ENCODE results near the gene PDCD1LG2. TPM values are rescaled to one million over a fixed set of nuclear protein-coding genes. Genes with fewer than 3 reads are reported as not detected.

PDCD1LG2 gene
- total RNA-seq, 1 experiment from 2014 or later = not detected

- CTCF ChIA-PET = interaction anchor here (0.6 to 0.7 kb wide), 3 partner anchors 37 to 62 kb away, joined by 3 read pairs; no protein-coding TSS in a partner anchor
- Mint-ChIP-seq H3K4me1 (ENCODE audit: low read depth, unreplicated experiment) (no peaks in the 10 kb centered on the region), H3K27me3 (ENCODE audit: unreplicated experiment) (no peaks in the 10 kb centered on the region), H3K27ac (ENCODE audit: unreplicated experiment) (no peak overlapping the region), H3K9me3 (ENCODE audit: low read depth, unreplicated experiment) (no peaks in the 10 kb centered on the region), H3K4me3 (ENCODE audit: low read depth, unreplicated experiment) (no peak overlapping the region), H3K36me3 (ENCODE audit: insufficient read depth, unreplicated experiment) (no peaks in the 10 kb centered on the region)
- no TSS peak for BruUV-seq (replicated peaks)
- TF ChIP-seq CTCF (IDR thresholded peaks at IDR 0.05; ENCODE audit: unreplicated experiment) = no peak
- intact Hi-C loops (cut with micrococcal nuclease; ENCODE audit: unreplicated experiment) = no loop called here
- no peak for DNase-seq
Measured at GRCh38 chr9:5529683-5530221, 19.4 kb downstream of the PDCD1LG2 start.

- H3K4me3 Mint-ChIP-seq (ENCODE audit: low read depth, unreplicated experiment) = no peak overlapping the region
- BruUV-seq (replicated peaks) = no TSS peak
Measured at GRCh38 chr9:5531101-5531882, 21.0 kb downstream of the PDCD1LG2 start.

GRCh38 chr9:5532306-5532705 is 22.0 kb downstream of the PDCD1LG2 start:
- no TSS peak for BruUV-seq (replicated peaks)
- DNase-seq = no peak
- CTCF ChIA-PET = no interaction called here
- intact Hi-C loops (cut with micrococcal nuclease; ENCODE audit: unreplicated experiment) = no loop called here
- Mint-ChIP-seq H3K9me3 (ENCODE audit: low read depth, unreplicated experiment) (no peaks in the 10 kb centered on the region), H3K36me3 (ENCODE audit: insufficient read depth, unreplicated experiment) (no peaks in the 10 kb centered on the region), H3K4me3 (ENCODE audit: low read depth, unreplicated experiment) (no peak overlapping the region), H3K4me1 (ENCODE audit: low read depth, unreplicated experiment) (no peaks in the 10 kb centered on the region), H3K27ac (ENCODE audit: unreplicated experiment) (no peak overlapping the region), H3K27me3 (ENCODE audit: unreplicated experiment) (no peaks in the 10 kb centered on the region)
- TF ChIP-seq CTCF (IDR thresholded peaks at IDR 0.05; ENCODE audit: unreplicated experiment) = no peak

More at GRCh38 chr9:5531101-5531882, 21.0 kb downstream of the PDCD1LG2 start:
- no peak for TF ChIP-seq CTCF (IDR thresholded peaks at IDR 0.05; ENCODE audit: unreplicated experiment)
- Mint-ChIP-seq H3K36me3 (ENCODE audit: insufficient read depth, unreplicated experiment) (no peaks in the 10 kb centered on the region), H3K4me1 (ENCODE audit: low read depth, unreplicated experiment) (no peaks in the 10 kb centered on the region), H3K27me3 (ENCODE audit: unreplicated experiment) (no peaks in the 10 kb centered on the region), H3K27ac (ENCODE audit: unreplicated experiment) (no peak overlapping the region), H3K9me3 (ENCODE audit: low read depth, unreplicated experiment) (no peaks in the 10 kb centered on the region)
- CTCF ChIA-PET = no interaction called here
- intact Hi-C loops (cut with micrococcal nuclease; ENCODE audit: unreplicated experiment) = no loop called here
- no peak for DNase-seq

GRCh38 chr9:5532790-5533189 is 22.5 kb downstream of the PDCD1LG2 start:
- CTCF ChIA-PET = no interaction called here
- Mint-ChIP-seq H3K9me3 (ENCODE audit: low read depth, unreplicated experiment) (no peaks in the 10 kb centered on the region), H3K27me3 (ENCODE audit: unreplicated experiment) (no peaks in the 10 kb centered on the region), H3K27ac (ENCODE audit: unreplicated experiment) (no peak overlapping the region), H3K4me1 (ENCODE audit: low read depth, unreplicated experiment) (no peaks in the 10 kb centered on the region), H3K36me3 (ENCODE audit: insufficient read depth, unreplicated experiment) (no peaks in the 10 kb centered on the region), H3K4me3 (ENCODE audit: low read depth, unreplicated experiment) (no peak overlapping the region)
- no peak for DNase-seq
- BruUV-seq (replicated peaks) = no TSS peak
- TF ChIP-seq CTCF (IDR thresholded peaks at IDR 0.05; ENCODE audit: unreplicated experiment) = no peak
- intact Hi-C loops (cut with micrococcal nuclease; ENCODE audit: unreplicated experiment) = no loop called here
